Right atrium auricular region (tissue), 2 donors: ENCODE measurements around the gene SUSD6. TPM values are rescaled to one million over a fixed set of nuclear protein-coding genes. Genes with fewer than 3 reads are reported as not detected.
"Not testable (repeated sequence)": the region's sequence is repeated elsewhere in the genome, so short reads cannot be mapped to it uniquely, and the experiment has no call there.

ENCODE experiments used
- DNase-seq: peaks from one replicate; pipeline ENCODE4 v3.0.0-alpha.2; 2019; ENCODE audit warnings: low spot score
- H3K27ac ChIP-seq, 2 donors: fragments of 200-600 bp; sonication (generic); 1 replicate in 1 of 2; 2 replicates in 1 of 2; pipeline ENCODE4 v1.5.1; 2016 to 2019
- H3K27me3 ChIP-seq, 2 donors: fragments of 200-600 bp; sonication (generic); one replicate each; pipeline versions ENCODE4 v1.5.1 to v1.6.0; 2017 to 2019
- H3K36me3 ChIP-seq: fragments of 200-600 bp; sonication (generic); one replicate; pipeline ENCODE4 v1.5.1; 2016
- H3K4me1 ChIP-seq, 2 donors: fragments of 200-600 bp; sonication (generic); one replicate each; pipeline versions ENCODE4 v1.5.1 to v1.6.0; 2017 to 2019
- H3K4me3 ChIP-seq, 2 donors: fragments of 200-600 bp; sonication (generic); 1 replicate in 1 of 2; 2 replicates in 1 of 2; pipeline ENCODE4 v1.5.1; 2017 to 2019; ENCODE audit warnings: mild to moderate bottlenecking in 1 of 2, moderate library complexity in 1 of 2
- H3K9me3 ChIP-seq, 2 donors: fragments of 200-600 bp; sonication (generic); one replicate each; pipeline ENCODE4 v1.5.1; 2019
- total RNA-seq, 2 donors: library from RNA; depleted of rRNA; stranded (reverse); fragments of >200 nt; gene quantifications; one replicate each; pipeline ENCODE4 v1.1.0, GENCODE V29; 2016
- TF ChIP-seq, protein P1 (sequence below), 2 donors: fragments of 200-600 bp; sonication (generic); IDR thresholded peaks; one replicate each; pipeline ENCODE4 v1.5.1; 2019; ENCODE audit warnings: antibody characterized with exemption in 2 of 2

Gene SUSD6
- total RNA-seq, 2 donors from 2014 or later: 19.2 to 24.7 TPM

DNA sequence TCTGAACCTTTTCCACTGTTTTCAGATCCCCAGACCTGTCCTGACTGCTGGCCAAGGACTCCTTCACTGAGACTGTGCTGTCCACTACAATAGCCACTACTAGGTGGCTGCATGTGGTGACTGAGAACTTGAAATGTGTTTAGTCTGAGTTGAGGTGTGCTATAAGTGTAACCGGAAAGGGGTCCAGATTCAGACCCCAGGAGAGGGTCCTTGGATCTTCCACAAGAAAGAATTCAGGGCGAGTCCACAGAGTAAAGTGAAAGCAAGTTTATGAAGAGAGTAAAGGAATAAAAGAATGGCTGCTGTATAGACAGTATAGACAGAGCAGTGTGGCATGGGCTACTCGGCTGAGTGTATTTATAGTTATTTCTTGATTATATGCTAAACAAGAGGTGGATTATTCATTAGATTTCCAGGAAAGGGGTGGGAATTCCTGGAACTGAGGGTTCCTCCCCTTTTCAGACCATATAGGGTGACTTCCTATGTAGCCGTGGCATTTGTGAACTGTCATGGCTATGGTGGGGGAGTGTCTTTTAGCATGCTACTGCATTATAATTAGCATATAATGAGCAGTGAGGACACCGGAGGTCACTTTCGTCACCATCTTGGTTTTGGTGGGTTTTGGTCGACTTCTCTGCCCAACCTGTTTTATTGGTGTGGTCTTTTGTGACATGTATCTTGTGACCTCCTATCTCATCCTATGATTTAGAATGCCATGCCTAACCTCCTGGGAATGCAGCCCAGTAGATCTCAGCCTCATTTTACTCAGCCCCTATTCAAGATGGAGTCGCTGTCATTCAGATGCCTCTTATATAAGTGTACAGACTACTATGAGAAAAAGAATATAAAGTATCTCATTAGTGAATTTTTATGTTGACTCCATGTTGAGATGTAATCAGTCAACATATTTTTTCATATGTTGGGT lies 85.5 kb downstream of the SUSD6 start:
- no peak for DNase-seq
- TF ChIP-seq, protein P1, sequence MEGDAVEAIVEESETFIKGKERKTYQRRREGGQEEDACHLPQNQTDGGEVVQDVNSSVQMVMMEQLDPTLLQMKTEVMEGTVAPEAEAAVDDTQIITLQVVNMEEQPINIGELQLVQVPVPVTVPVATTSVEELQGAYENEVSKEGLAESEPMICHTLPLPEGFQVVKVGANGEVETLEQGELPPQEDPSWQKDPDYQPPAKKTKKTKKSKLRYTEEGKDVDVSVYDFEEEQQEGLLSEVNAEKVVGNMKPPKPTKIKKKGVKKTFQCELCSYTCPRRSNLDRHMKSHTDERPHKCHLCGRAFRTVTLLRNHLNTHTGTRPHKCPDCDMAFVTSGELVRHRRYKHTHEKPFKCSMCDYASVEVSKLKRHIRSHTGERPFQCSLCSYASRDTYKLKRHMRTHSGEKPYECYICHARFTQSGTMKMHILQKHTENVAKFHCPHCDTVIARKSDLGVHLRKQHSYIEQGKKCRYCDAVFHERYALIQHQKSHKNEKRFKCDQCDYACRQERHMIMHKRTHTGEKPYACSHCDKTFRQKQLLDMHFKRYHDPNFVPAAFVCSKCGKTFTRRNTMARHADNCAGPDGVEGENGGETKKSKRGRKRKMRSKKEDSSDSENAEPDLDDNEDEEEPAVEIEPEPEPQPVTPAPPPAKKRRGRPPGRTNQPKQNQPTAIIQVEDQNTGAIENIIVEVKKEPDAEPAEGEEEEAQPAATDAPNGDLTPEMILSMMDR (IDR thresholded peaks at IDR 0.05): no peak
- Histone ChIP-seq H3K4me3 (no peak overlapping the region), H3K4me1 (peaks cover 0 to 82% of the 10 kb centered on the region in 2 donors), H3K27ac (peak overlapping the region; percentile 29 to 63), H3K9me3 (no peaks in the 10 kb centered on the region), H3K27me3 (no peaks in the 10 kb centered on the region), H3K36me3 (no peaks in the 10 kb centered on the region)

GRCh38 chr14:69698572-69698971 lies 87.2 kb downstream of the SUSD6 start:
- no peaks in the 10 kb centered on the region for H3K9me3 ChIP-seq
- no peaks in the 10 kb centered on the region for H3K27me3 ChIP-seq
- no peak overlapping the region for H3K27ac ChIP-seq
- TF ChIP-seq, protein P1 (IDR thresholded peaks at IDR 0.05): no peak
- H3K4me3 ChIP-seq: no peak overlapping the region
- no peak for DNase-seq
- H3K36me3 ChIP-seq: peaks cover 3% of the 10 kb centered on the region
- H3K4me1 ChIP-seq: peaks cover 0 to 82% of the 10 kb centered on the region in 2 donors

- not testable (repeated sequence) for H3K9me3 ChIP-seq
- peaks cover 0 to 80% of the 10 kb centered on the region in 2 donors for H3K4me1 ChIP-seq
These were observed 87.8 kb downstream of the SUSD6 start for GRCh38 chr14:69699243-69699642.

DNA sequence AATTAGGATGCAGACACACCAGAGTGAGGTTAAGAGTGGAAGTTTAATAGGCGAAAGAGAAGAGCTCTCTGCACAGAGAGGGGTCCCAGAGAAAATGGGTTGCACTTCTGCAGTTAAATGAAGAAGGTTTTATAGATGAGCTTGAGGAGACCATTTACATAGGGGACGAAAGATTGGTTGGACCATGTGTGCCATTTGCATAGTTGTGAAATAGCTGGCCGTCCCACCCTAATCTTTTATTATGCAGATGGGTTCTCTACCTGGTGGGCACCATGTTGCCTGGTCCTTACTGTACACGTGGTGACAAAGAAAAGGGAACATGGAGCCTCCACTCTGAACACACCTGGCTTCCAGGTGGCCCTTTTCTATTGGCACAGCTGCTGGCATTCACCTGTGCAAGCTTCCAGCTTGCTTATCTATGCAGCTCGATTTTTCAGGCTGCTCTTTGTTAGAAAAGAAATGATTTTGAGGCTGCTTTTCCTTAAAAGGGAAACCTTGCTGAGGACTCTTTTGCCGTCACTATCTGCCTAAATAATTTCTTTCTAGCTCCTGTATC lies 88.4 kb downstream of the SUSD6 start:
- H3K4me1 ChIP-seq: peaks cover 0 to 74% of the 10 kb centered on the region in 2 donors
- TF ChIP-seq, protein P1 (IDR thresholded peaks at IDR 0.05): no peak

More at GRCh38 chr14:69699243-69699642, 87.8 kb downstream of the SUSD6 start:
- not testable (repeated sequence) for H3K36me3 ChIP-seq, H3K27me3 ChIP-seq, DNase-seq, H3K4me3 ChIP-seq, H3K27ac ChIP-seq

DNA sequence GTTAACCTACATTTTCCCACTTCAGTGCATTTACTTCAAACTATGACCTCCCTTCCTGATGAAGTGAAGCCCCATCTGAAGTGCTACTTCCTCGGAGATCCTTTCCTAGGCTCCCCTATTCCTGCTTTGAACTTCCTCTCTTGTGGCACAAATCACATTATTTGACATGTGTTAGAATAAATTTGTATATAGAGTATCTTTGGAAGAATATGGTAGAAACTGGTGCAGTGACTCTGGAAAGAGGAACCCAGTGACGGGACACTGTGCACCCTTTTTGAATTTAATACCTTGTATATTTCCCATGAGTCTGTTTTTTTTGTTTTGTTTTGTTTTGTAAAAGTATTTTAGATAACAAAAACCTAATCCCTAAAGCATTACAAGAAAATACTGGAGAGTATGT lies 89.2 kb downstream of the SUSD6 start:
- DNase-seq: no peak
- TF ChIP-seq, protein P1 (IDR thresholded peaks at IDR 0.05): no peak
- peaks cover 22% of the 10 kb centered on the region for H3K36me3 ChIP-seq
- H3K9me3 ChIP-seq: no peaks in the 10 kb centered on the region
- no peak overlapping the region for H3K4me3 ChIP-seq
- H3K27ac ChIP-seq: no peak overlapping the region
- peaks cover 0 to 72% of the 10 kb centered on the region in 2 donors for H3K4me1 ChIP-seq
- no peaks in the 10 kb centered on the region for H3K27me3 ChIP-seq

More for the DNA sequence above, 88.4 kb downstream of the SUSD6 start:
- no peaks in the 10 kb centered on the region for H3K9me3 ChIP-seq
- no peak overlapping the region for H3K27ac ChIP-seq
- DNase-seq: no peak
- H3K36me3 ChIP-seq: peaks cover 15% of the 10 kb centered on the region
- no peaks in the 10 kb centered on the region for H3K27me3 ChIP-seq
- no peak overlapping the region for H3K4me3 ChIP-seq

- H3K27ac ChIP-seq: no peak overlapping the region
- H3K27me3 ChIP-seq: no peaks in the 10 kb centered on the region
- peaks cover 0 to 65% of the 10 kb centered on the region in 2 donors for H3K4me1 ChIP-seq
- H3K36me3 ChIP-seq: peaks cover 26% of the 10 kb centered on the region
- no peak overlapping the region for H3K4me3 ChIP-seq
- no peak for DNase-seq
- TF ChIP-seq, protein P1 (IDR thresholded peaks at IDR 0.05): no peak
- no peaks in the 10 kb centered on the region for H3K9me3 ChIP-seq
These were observed 89.9 kb downstream of the SUSD6 start for GRCh38 chr14:69701291-69701690.
